ENCODE data around the gene WDR3. TPM values are rescaled to one million over a fixed set of nuclear protein-coding genes. Genes with fewer than 3 reads are reported as not detected.

Gene WDR3
- total and polyA plus RNA-seq, 2 donors (not counting 3 experiments of a cell fraction or from before 2014, with no cell fraction given) = 12.4 to 27.7 TPM

DNA sequence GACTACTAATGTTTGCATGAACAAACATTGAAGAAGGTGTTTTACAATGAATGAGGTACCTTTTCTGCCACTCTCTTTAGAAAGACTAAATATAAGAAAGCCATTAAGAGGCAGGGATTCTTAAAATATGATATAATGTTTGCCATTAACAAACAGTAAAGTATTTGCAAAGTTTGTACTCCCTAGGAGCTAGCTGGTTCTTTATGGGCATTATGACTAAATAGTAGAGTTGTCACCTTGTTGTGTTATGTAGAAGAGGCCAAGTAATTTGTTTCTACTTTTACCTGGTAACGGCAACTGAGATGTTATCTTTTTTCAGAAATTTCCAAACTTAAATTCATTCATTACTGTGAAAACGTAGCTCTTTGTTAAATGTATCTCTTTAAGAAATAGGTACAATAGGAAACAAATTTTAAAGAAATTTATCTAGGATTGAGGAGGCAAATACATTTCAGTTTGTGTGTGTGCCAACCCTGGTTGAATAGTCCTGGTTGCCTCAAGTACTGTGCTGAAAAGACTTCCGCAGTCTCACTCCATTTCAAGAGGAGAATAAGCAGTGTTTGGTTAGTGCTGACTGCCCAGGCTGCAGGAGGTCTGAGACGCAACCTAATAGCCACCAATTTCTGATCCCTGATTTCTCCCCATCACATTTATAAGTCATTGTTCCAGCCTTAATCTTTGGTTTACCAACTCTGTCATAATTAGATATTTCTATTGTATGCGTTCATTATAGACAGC, 52.1 kb downstream of the WDR3 start:
- H3K9me3 ChIP-seq (replicated peaks; ENCODE audit: control insufficient read depth, insufficient read depth, low read length) = no peaks in the 10 kb centered on the region
- intact Hi-C loops (cut with micrococcal nuclease) (no loop called here), dilution Hi-C loops (cut with MboI; ENCODE audit: extremely low pct_ligation_motif_present, low sequenced_read_pairs) (no loop called here)

More for the DNA sequence above, 52.1 kb downstream of the WDR3 start:
- Histone ChIP-seq H3K27ac (ENCODE audit: insufficient read depth, low read depth, low read length) (no peak overlapping the region), H3K9ac (replicated peaks; ENCODE audit: extremely low read depth, insufficient read depth, low read length) (no peak overlapping the region), H2AFZ (ENCODE audit: low read depth, low read length) (no peak overlapping the region), H3K79me2 (ENCODE audit: control insufficient read depth, insufficient read depth, low read length) (no peaks in the 10 kb centered on the region), H3K4me3 (replicated peaks in 1 of 3; ENCODE audit: insufficient read depth in 1 of 3, low read depth in 1 of 3, low read length in 3 of 3) (no peak overlapping the region), H3K4me2 (ENCODE audit: insufficient read depth, low read length) (no peak overlapping the region), H3K36me3 (ENCODE audit: control insufficient read depth in 2 of 2, extremely low read depth in 1 of 2, insufficient read depth in 2 of 2, low read length in 2 of 2) (no peaks in the 10 kb centered on the region), H3K9me1 (replicated peaks; ENCODE audit: control insufficient read depth, extremely low read depth, insufficient read depth, low read length) (no peaks in the 10 kb centered on the region), H3K27me3 (ENCODE audit: control insufficient read depth in 2 of 2, insufficient read depth in 2 of 2, low read length in 2 of 2) (peaks cover 0 to 5% of the 10 kb centered on the region in 2 experiments), H3K4me1 (ENCODE audit: control insufficient read depth, extremely low read depth, insufficient read depth, low read length) (no peaks in the 10 kb centered on the region), H4K20me1 (replicated peaks; ENCODE audit: control insufficient read depth, extremely low read depth, insufficient read depth, low read length) (no peaks in the 10 kb centered on the region)
- POLR2A ChIA-PET = no interaction called here
- DNase-seq (ENCODE audit: low read depth, low spot score) (no peak), FAIRE-seq (no peak)
- CTCF ChIA-PET = no interaction called here
- no TSS peak for BruUV-seq (replicated peaks)
- no peak for TF ChIP-seq POLR2AphosphoS5 (IDR thresholded peaks at IDR 0.05; ENCODE audit: insufficient read depth, low read depth, low read length)
- no peak for TF ChIP-seq MYC (IDR thresholded peaks at IDR 0.05; ENCODE audit: low read depth, low read length)
- TF ChIP-seq FOS (IDR thresholded peaks at IDR 0.05; ENCODE audit: borderline replicate concordance, insufficient read depth, low read length) = no peak
- no peak for TF ChIP-seq GATA2 (IDR thresholded peaks at IDR 0.05; ENCODE audit: insufficient read depth, insufficient read length, low read depth, low read length)
- no peak for TF ChIP-seq JUN (IDR thresholded peaks at IDR 0.05; ENCODE audit: borderline replicate concordance, insufficient read depth, insufficient read length, low read depth)
- no peak for TF ChIP-seq EZH2 (IDR thresholded peaks at IDR 0.05; ENCODE audit: borderline replicate concordance, low read depth, low read length, severe bottlenecking)
- TF ChIP-seq, protein P1, sequence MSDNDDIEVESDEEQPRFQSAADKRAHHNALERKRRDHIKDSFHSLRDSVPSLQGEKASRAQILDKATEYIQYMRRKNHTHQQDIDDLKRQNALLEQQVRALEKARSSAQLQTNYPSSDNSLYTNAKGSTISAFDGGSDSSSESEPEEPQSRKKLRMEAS (IDR thresholded peaks at IDR 0.05; ENCODE audit: insufficient read depth, insufficient read length) = no peak
- no peak for TF ChIP-seq POLR2A (IDR thresholded peaks at IDR 0.05; ENCODE audit: low read depth, low read length)
- TF ChIP-seq, protein P2, sequence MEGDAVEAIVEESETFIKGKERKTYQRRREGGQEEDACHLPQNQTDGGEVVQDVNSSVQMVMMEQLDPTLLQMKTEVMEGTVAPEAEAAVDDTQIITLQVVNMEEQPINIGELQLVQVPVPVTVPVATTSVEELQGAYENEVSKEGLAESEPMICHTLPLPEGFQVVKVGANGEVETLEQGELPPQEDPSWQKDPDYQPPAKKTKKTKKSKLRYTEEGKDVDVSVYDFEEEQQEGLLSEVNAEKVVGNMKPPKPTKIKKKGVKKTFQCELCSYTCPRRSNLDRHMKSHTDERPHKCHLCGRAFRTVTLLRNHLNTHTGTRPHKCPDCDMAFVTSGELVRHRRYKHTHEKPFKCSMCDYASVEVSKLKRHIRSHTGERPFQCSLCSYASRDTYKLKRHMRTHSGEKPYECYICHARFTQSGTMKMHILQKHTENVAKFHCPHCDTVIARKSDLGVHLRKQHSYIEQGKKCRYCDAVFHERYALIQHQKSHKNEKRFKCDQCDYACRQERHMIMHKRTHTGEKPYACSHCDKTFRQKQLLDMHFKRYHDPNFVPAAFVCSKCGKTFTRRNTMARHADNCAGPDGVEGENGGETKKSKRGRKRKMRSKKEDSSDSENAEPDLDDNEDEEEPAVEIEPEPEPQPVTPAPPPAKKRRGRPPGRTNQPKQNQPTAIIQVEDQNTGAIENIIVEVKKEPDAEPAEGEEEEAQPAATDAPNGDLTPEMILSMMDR (IDR thresholded peaks at IDR 0.05; ENCODE audit: extremely low read depth in 1 of 2, insufficient read depth in 1 of 2, low read depth in 1 of 2, low read length in 2 of 2) = no peak

Measured in endothelial cell of umbilical vein (primary cell).